Endothelial cell of umbilical vein (primary cell): ENCODE data around the gene ATP8A1. TPM values are rescaled to one million over a fixed set of nuclear protein-coding genes. Genes with fewer than 3 reads are reported as not detected.

Source experiments
- BruUV-seq: library from RNA; stranded (reverse); fragments of 400-500 nt; replicated peaks from 2 replicates; lab custom pipeline; 2021; lab: Mats Ljungman, UMichigan
- CTCF ChIA-PET: fragments of 300-600, 350-600 bp; sonication (Branson Sonifier 250); formaldehyde crosslinking; loops from one replicate; lab custom pipeline; 2021; ENCODE audit warnings: antibody characterized with exemption, inconsistent platforms; lab: Charles Lee
- POLR2A ChIA-PET: fragments of 300-600, 350-600 bp; sonication (Branson Sonifier 250); formaldehyde crosslinking; loops from one replicate; lab custom pipeline; 2021; ENCODE audit warnings: antibody characterized with exemption, inconsistent platforms; lab: Charles Lee
- DNase-seq: peaks from one replicate; pipeline ENCODE4 v3.0.0-alpha.2; 2011; ENCODE audit warnings: low read depth, low spot score
- FAIRE-seq: peaks from 2 replicates; lab custom pipeline; 2011; peaks lifted over from hg19 to GRCh38; lab: Jason Lieb, UNC
- H2AFZ ChIP-seq: 2 replicates; pipeline ENCODE4 v1.6.0; 2012; ENCODE audit warnings: low read depth, low read length, control low read depth, inconsistent platforms
- H3K27ac ChIP-seq: 2 replicates; pipeline ENCODE4 v1.5.1; 2011; ENCODE audit warnings: low read depth, mild to moderate bottlenecking, control low read depth, low read length, moderate library complexity; ENCODE audit not compliant: insufficient read depth
- H3K27me3 ChIP-seq, 2 experiments: 2 replicates each; pipeline versions ENCODE4 v1.6.0 to v1.6.1; 2011; ENCODE audit warnings: low read length in 2 of 2, mixed read lengths in 1 of 2; ENCODE audit not compliant: control insufficient read depth in 2 of 2, insufficient read depth in 2 of 2
- H3K36me3 ChIP-seq, 2 experiments: 2 replicates in 1 of 2; 3 replicates in 1 of 2; pipeline ENCODE4 v1.5.1; 2011; ENCODE audit warnings: low read length in 2 of 2, mild to moderate bottlenecking in 1 of 2, moderate library complexity in 1 of 2; ENCODE audit not compliant: control insufficient read depth in 2 of 2, insufficient read depth in 2 of 2; ENCODE audit errors: extremely low read depth in 1 of 2
- H3K4me1 ChIP-seq: 3 replicates; pipeline ENCODE4 v1.5.1; 2011; ENCODE audit warnings: mild to moderate bottlenecking, low read length; ENCODE audit not compliant: control insufficient read depth, insufficient read depth; ENCODE audit errors: extremely low read depth
- H3K4me2 ChIP-seq: 2 replicates; pipeline ENCODE4 v1.6.1; 2011; ENCODE audit warnings: low read length, control low read depth, mixed read lengths; ENCODE audit not compliant: insufficient read depth
- H3K4me3 ChIP-seq, 3 experiments: fragments of 200-600 bp in 1 of 3; sonication (generic), shearing (Covaris generic) in 1 of 3; replicated peaks in 1 of 3; 2 replicates each; pipeline ENCODE4 v1.5.1; 2011 to 2016; ENCODE audit warnings: control low read depth in 3 of 3, low read length in 3 of 3, mild to moderate bottlenecking in 2 of 3, inconsistent platforms in 1 of 3, low read depth in 1 of 3, moderate library complexity in 1 of 3; ENCODE audit not compliant: insufficient read depth in 1 of 3
- H3K79me2 ChIP-seq: 2 replicates; pipeline ENCODE4 v1.6.0; 2012; ENCODE audit warnings: low read length, inconsistent platforms; ENCODE audit not compliant: control insufficient read depth, insufficient read depth
- H3K9ac ChIP-seq: replicated peaks from 2 replicates; pipeline ENCODE3; 2011; ENCODE audit warnings: low read length, control low read depth; ENCODE audit not compliant: insufficient read depth; ENCODE audit errors: extremely low read depth
- H3K9me1 ChIP-seq: replicated peaks from 3 replicates; pipeline ENCODE4 v1.6.0; 2011; ENCODE audit warnings: mild to moderate bottlenecking, low read length; ENCODE audit not compliant: control insufficient read depth, insufficient read depth; ENCODE audit errors: extremely low read depth
- H3K9me3 ChIP-seq: replicated peaks from 2 replicates; pipeline ENCODE4 v1.5.1; 2012; ENCODE audit warnings: low read length, inconsistent platforms; ENCODE audit not compliant: control insufficient read depth, insufficient read depth
- H4K20me1 ChIP-seq: replicated peaks from 2 replicates; pipeline ENCODE3; 2011; ENCODE audit warnings: mild to moderate bottlenecking, low read length; ENCODE audit not compliant: control insufficient read depth, insufficient read depth; ENCODE audit errors: extremely low read depth
- CTCF ChIP-seq, 2 donors: IDR thresholded peaks; 1 replicate in 1 of 2; 2 replicates in 1 of 2; pipeline ENCODE4 v1.5.1; 2011; ENCODE audit warnings: low read length in 2 of 2, mild to moderate bottlenecking in 2 of 2, moderate library complexity in 2 of 2, control low read depth in 1 of 2, inconsistent platforms in 1 of 2, low read depth in 1 of 2; ENCODE audit not compliant: insufficient read depth in 1 of 2; ENCODE audit errors: extremely low read depth in 1 of 2
- EZH2 ChIP-seq: IDR thresholded peaks from 2 replicates; pipeline ENCODE4 v1.6.1; 2012; ENCODE audit warnings: borderline replicate concordance, low read depth, mild to moderate bottlenecking, moderate library complexity, low read length, inconsistent platforms; ENCODE audit not compliant: severe bottlenecking
- FOS ChIP-seq: IDR thresholded peaks from 2 replicates; pipeline ENCODE4 v1.6.1; 2011; ENCODE audit warnings: mild to moderate bottlenecking, low read length, moderate library complexity, borderline replicate concordance; ENCODE audit not compliant: insufficient read depth
- GATA2 ChIP-seq: IDR thresholded peaks from 2 replicates; pipeline ENCODE4 v1.7.0; 2011; ENCODE audit warnings: low read depth, mild to moderate bottlenecking, moderate library complexity, mixed read lengths, low read length; ENCODE audit not compliant: insufficient read length, insufficient read depth
- JUN ChIP-seq: IDR thresholded peaks from 2 replicates; pipeline ENCODE4 v1.6.1; 2011; ENCODE audit warnings: borderline replicate concordance, low read depth; ENCODE audit not compliant: insufficient read length, insufficient read depth
- MAX ChIP-seq: IDR thresholded peaks from 2 replicates; pipeline ENCODE4 v1.6.1; 2011; ENCODE audit not compliant: insufficient read depth, insufficient read length
- MYC ChIP-seq: IDR thresholded peaks from one replicate; pipeline ENCODE4 v1.6.1; 2011; ENCODE audit warnings: mild to moderate bottlenecking, low read depth, low read length
- POLR2A ChIP-seq: IDR thresholded peaks from 2 replicates; pipeline ENCODE4 v1.6.1; 2012; ENCODE audit warnings: low read depth, mild to moderate bottlenecking, control low read depth, low read length
- POLR2AphosphoS5 ChIP-seq: IDR thresholded peaks from 2 replicates; pipeline ENCODE4 v1.6.1; 2012; ENCODE audit warnings: low read depth, mild to moderate bottlenecking, control low read depth, low read length, moderate library complexity; ENCODE audit not compliant: insufficient read depth
- dilution Hi-C: fragments of 300-500 bp; cut with MboI; formaldehyde crosslinking; loops from one replicate; pipeline ENCODE4 v1.15.0; 2019; ENCODE audit warnings: low sequenced_read_pairs; ENCODE audit not compliant: extremely low pct_ligation_motif_present
- intact Hi-C: fragments of 100-400 bp; cut with micrococcal nuclease; formaldehyde crosslinking; loops from one replicate; pipeline ENCODE4 v1.10.0; 2022
- polyA plus RNA-seq, 4 experiments: library from polyadenylated mRNA; depleted of rRNA in 3 of 4; stranded (reverse) in 3 of 4; unstranded in 1 of 4; fragments of >200 nt; gene quantifications; 2 replicates each; pipeline versions ENCODE4 v1.2.1 to v1.2.3, GENCODE V29; 2011 to 2012; ENCODE audit warnings: missing spikeins in 1 of 4
- total RNA-seq: library from RNA; stranded (reverse); gene quantifications from 2 replicates; pipeline ENCODE4 v1.2.3, GENCODE V29; 2021

ATP8A1 gene
- total and polyA plus RNA-seq, 2 donors (not counting 3 experiments of a cell fraction or from before 2014, with no cell fraction given): 0.97 to 11.5 TPM

GRCh38 chr4:42483426-42484379, 173.2 kb downstream of the ATP8A1 start:
- H3K9me1 ChIP-seq: no peaks in the 10 kb centered on the region
- POLR2A ChIA-PET: no interaction called here
- H3K4me1 ChIP-seq: no peaks in the 10 kb centered on the region
- DNase-seq: no peak
- intact Hi-C loops (no loop called here), dilution Hi-C loops (no loop called here)
- H2AFZ ChIP-seq: no peak overlapping the region
- no peak for TF ChIP-seq POLR2A
- no peak for TF ChIP-seq POLR2AphosphoS5
- no peak for TF ChIP-seq MYC
- no peak for TF ChIP-seq MAX
- TF ChIP-seq JUN: no peak
- TF ChIP-seq EZH2: no peak
- TF ChIP-seq FOS: no peak
- no peak for TF ChIP-seq CTCF (IDR thresholded peaks at IDR 0.05; ENCODE audit: extremely low read depth in 1 of 2, insufficient read depth in 1 of 2, low read depth in 1 of 2, low read length in 2 of 2)
- TF ChIP-seq GATA2: no peak
- no peak overlapping the region for H3K9ac ChIP-seq
- FAIRE-seq: no peak
- no peak overlapping the region for H3K27ac ChIP-seq
- H3K4me3 ChIP-seq: no peak overlapping the region
- no TSS peak for BruUV-seq
- H3K36me3 ChIP-seq: no peaks in the 10 kb centered on the region
- no peaks in the 10 kb centered on the region for H3K79me2 ChIP-seq
- CTCF ChIA-PET: interaction anchor here (1.4 kb wide), 1 partner anchor 37 kb away, joined by 4 read pairs; no protein-coding TSS in a partner anchor
- H4K20me1 ChIP-seq: no peaks in the 10 kb centered on the region
- H3K27me3 ChIP-seq: peaks cover 0 to 3% of the 10 kb centered on the region in 2 experiments
- H3K4me2 ChIP-seq: no peak overlapping the region
- H3K9me3 ChIP-seq: no peaks in the 10 kb centered on the region
